NCI-H2227 treated with DMSO at 0.1 percent for 48 hours (cell line): ENCODE measurements around the gene GAS6.
"Not testable (repeated sequence)": the region's sequence is repeated elsewhere in the genome, so short reads cannot be mapped to it uniquely, and the experiment has no call there.

Source experiments
- DNase-seq: peaks from one replicate; lab custom pipeline; 2025; lab: John Stamatoyannopoulos, UW

The GAS6 gene

GRCh38 chr13:113806104-113806471 is 57.8 kb downstream of the GAS6 start:
- no peak for DNase-seq

GRCh38 chr13:113805431-113806103 is 58.3 kb downstream of the GAS6 start:
- no peak for DNase-seq

GRCh38 chr13:113804703-113805430 is 59.0 kb downstream of the GAS6 start:
- no peak for DNase-seq

- no peak for DNase-seq
Measured at GRCh38 chr13:113804017-113804702, 59.7 kb downstream of the GAS6 start.

GRCh38 chr13:113803409-113804016 is 60.4 kb downstream of the GAS6 start:
- DNase-seq, result no peak

- no peak for DNase-seq
Measured at GRCh38 chr13:113802761-113803160, 61.1 kb downstream of the GAS6 start.

GRCh38 chr13:113802090-113802531 is 61.8 kb downstream of the GAS6 start:
- no peak for DNase-seq

GRCh38 chr13:113801289-113801961 is 62.5 kb downstream of the GAS6 start:
- DNase-seq, result no peak

- no peak for DNase-seq
Measured at GRCh38 chr13:113800576-113800926, 63.3 kb downstream of the GAS6 start.

- DNase-seq, result no peak
Measured at GRCh38 chr13:113798200-113798811, 65.6 kb downstream of the GAS6 start.

GRCh38 chr13:113796964-113797676 is 66.8 kb downstream of the GAS6 start:
- no peak for DNase-seq

- DNase-seq, result no peak
Measured at GRCh38 chr13:113796211-113796963, 67.5 kb downstream of the GAS6 start.

- DNase-seq, result not testable (repeated sequence)
Measured at GRCh38 chr13:113795362-113795761, 68.5 kb downstream of the GAS6 start.

- no peak for DNase-seq
Measured at GRCh38 chr13:113794764-113795173, 69.1 kb downstream of the GAS6 start.

- DNase-seq, result no peak
Measured at GRCh38 chr13:113794086-113794485, 69.8 kb downstream of the GAS6 start.

GRCh38 chr13:113793718-113794085 is 70.2 kb downstream of the GAS6 start:
- no peak for DNase-seq

- no peak for DNase-seq
Measured at GRCh38 chr13:113792886-113793717, 70.8 kb downstream of the GAS6 start.

- no peak for DNase-seq
Measured at GRCh38 chr13:113792236-113792770, 71.6 kb downstream of the GAS6 start.

- DNase-seq, result no peak
Measured at GRCh38 chr13:113791761-113792160, 72.1 kb downstream of the GAS6 start.
